SK-N-SH (cell line): ENCODE measurements around the gene MYL6B. TPM values are rescaled to one million over a fixed set of nuclear protein-coding genes. Genes with fewer than 3 reads are reported as not detected.
A peak's percentile ranks its signal among the peaks of the same experiment; 100 is the strongest.

Experiments used
- CTCF ChIA-PET: fragments of 300-600, 350-600 bp; formaldehyde crosslinking; extraction: SDS; loops from one replicate; lab custom pipeline; 2021; lab: Yijun Ruan, JAX
- POLR2A ChIA-PET: fragments of 350-600 bp; sonication (Branson Sonifier 250); formaldehyde crosslinking; extraction: SDS; loops from one replicate; lab custom pipeline; 2020; ENCODE audit warnings: antibody characterized with exemption, inconsistent platforms; lab: Yijun Ruan, JAX
- DNase-seq: peaks from one replicate; pipeline ENCODE4 v3.0.0; 2012
- H2AFZ ChIP-seq: fragments of 200-600 bp; sonication (generic); 2 replicates; pipeline ENCODE4 v1.8.1; 2016; ENCODE audit warnings: antibody characterized with exemption, mild to moderate bottlenecking, low read depth
- H3F3A ChIP-seq: fragments of 200-600 bp; sonication (generic); replicated peaks from 2 replicates; pipeline ENCODE3; 2016; ENCODE audit warnings: antibody characterized with exemption, mild to moderate bottlenecking; ENCODE audit not compliant: insufficient read depth
- H3K27ac ChIP-seq, 2 experiments: fragments of 200-500 bp in 1 of 2; fragments of 200-600 bp in 1 of 2; sonication (Bioruptor generic) in 1 of 2; sonication (generic), shearing (Covaris generic) in 1 of 2; 2 replicates each; pipeline versions ENCODE4 v1.5.1 to v1.6.1; 2014 to 2016; ENCODE audit warnings: low read depth in 2 of 2, inconsistent platforms in 1 of 2, low read length in 1 of 2, mild to moderate bottlenecking in 1 of 2, mixed read lengths in 1 of 2
- H3K27me3 ChIP-seq: fragments of 200-600 bp; sonication (generic), shearing (Covaris generic); 2 replicates; pipeline ENCODE4 v1.6.1; 2016; ENCODE audit warnings: mixed run types; ENCODE audit not compliant: insufficient read depth
- H3K36me3 ChIP-seq, 2 experiments: fragments of 200-500 bp in 1 of 2; fragments of 200-600 bp in 1 of 2; sonication (Bioruptor generic) in 1 of 2; sonication (generic) in 1 of 2; replicated peaks in 1 of 2; 2 replicates each; pipeline versions ENCODE3 to v1.5.1; 2014 to 2016; ENCODE audit warnings: low read length in 1 of 2, mild to moderate bottlenecking in 1 of 2; ENCODE audit not compliant: insufficient read depth in 2 of 2, control insufficient read depth in 1 of 2
- H3K4me1 ChIP-seq, 2 experiments: fragments of 200-500 bp in 1 of 2; fragments of 200-600 bp in 1 of 2; sonication (Bioruptor generic) in 1 of 2; sonication (generic), shearing (Covaris generic) in 1 of 2; 2 replicates each; pipeline versions ENCODE4 v1.5.1 to v1.6.1; 2014 to 2016; ENCODE audit warnings: low read depth in 1 of 2, low read length in 1 of 2, mixed run types in 1 of 2; ENCODE audit not compliant: insufficient read depth in 2 of 2, control insufficient read depth in 1 of 2
- H3K4me2 ChIP-seq: fragments of 200-600 bp; sonication (generic), shearing (Covaris generic); 2 replicates; pipeline ENCODE4 v1.6.1; 2017; ENCODE audit warnings: mixed run types
- H3K4me3 ChIP-seq, 2 experiments: fragments of 200-500 bp in 1 of 2; fragments of 200-600 bp in 1 of 2; sonication (Bioruptor generic) in 1 of 2; sonication (generic), shearing (Covaris generic) in 1 of 2; 2 replicates each; pipeline versions ENCODE4 v1.5.1 to v1.8.1; 2014 to 2016; ENCODE audit warnings: low read depth in 2 of 2, inconsistent platforms in 1 of 2, low read length in 1 of 2, mild to moderate bottlenecking in 1 of 2, mixed read lengths in 1 of 2, moderate library complexity in 1 of 2
- H3K79me2 ChIP-seq: fragments of 200-600 bp; sonication (generic); 2 replicates; pipeline ENCODE4 v1.8.1; 2017; ENCODE audit warnings: mild to moderate bottlenecking; ENCODE audit not compliant: insufficient read depth
- H3K9ac ChIP-seq: fragments of 200-600 bp; sonication (generic); 2 replicates; pipeline ENCODE4 v1.6.1; 2017; ENCODE audit warnings: mixed run types
- H3K9me2 ChIP-seq: fragments of 200-600 bp; sonication (generic); 2 replicates; pipeline ENCODE4 v1.6.1; 2017; ENCODE audit warnings: mixed run types
- H3K9me3 ChIP-seq: fragments of 200-600 bp; sonication (generic); 2 replicates; pipeline ENCODE4 v1.6.1; 2017; ENCODE audit warnings: mixed run types, mild to moderate bottlenecking, moderate library complexity
- H4K20me1 ChIP-seq: fragments of 200-600 bp; sonication (generic); 2 replicates; pipeline ENCODE4 v1.6.1; 2017; ENCODE audit warnings: mild to moderate bottlenecking, mixed run types; ENCODE audit not compliant: insufficient read depth
- ELF1 ChIP-seq: IDR thresholded peaks from 2 replicates; pipeline ENCODE4 v1.4.0; 2012
- EP300 ChIP-seq, 2 experiments: IDR thresholded peaks; 2 replicates each; pipeline versions ENCODE4 v1.4.0 to v1.6.1; 2012; ENCODE audit warnings: borderline replicate concordance in 1 of 2, low read depth in 1 of 2, low read length in 1 of 2
- EZH2phosphoT487 ChIP-seq: fragments of 200-600 bp; sonication (generic); IDR thresholded peaks from 2 replicates; pipeline ENCODE4 v1.6.1; 2017; ENCODE audit warnings: low read depth, mixed run types, mild to moderate bottlenecking, antibody characterized with exemption, moderate library complexity, borderline replicate concordance
- FOSL2 ChIP-seq: IDR thresholded peaks from 2 replicates; pipeline ENCODE4 v1.4.0; 2012; ENCODE audit warnings: low read depth, mild to moderate bottlenecking, moderate library complexity, borderline replicate concordance
- GATA2 ChIP-seq: sonication (generic); formaldehyde crosslinking; IDR thresholded peaks from 2 replicates; pipeline ENCODE4 v1.5.0; 2020; ENCODE audit warnings: mild to moderate bottlenecking, missing genetic modification reagents
- MEF2A ChIP-seq: IDR thresholded peaks from 2 replicates; pipeline ENCODE4 v1.4.0; 2012; ENCODE audit warnings: low read depth, borderline replicate concordance
- MXI1 ChIP-seq: IDR thresholded peaks from 2 replicates; pipeline ENCODE4 v1.6.1; 2012; ENCODE audit warnings: mild to moderate bottlenecking, low read depth, low read length, improper control_type of control experiment
- NRF1 ChIP-seq: IDR thresholded peaks from 2 replicates; pipeline ENCODE4 v1.6.1; 2012; ENCODE audit warnings: low read depth, mild to moderate bottlenecking, low read length
- RAD21 ChIP-seq: IDR thresholded peaks from 2 replicates; pipeline ENCODE4 v1.6.1; 2012; ENCODE audit warnings: mild to moderate bottlenecking, low read length
- RCOR1 ChIP-seq: fragments of 150-350 bp; IDR thresholded peaks from 2 replicates; pipeline ENCODE4 v1.6.1; 2017; ENCODE audit warnings: antibody characterized with exemption, low read length
- REST ChIP-seq: IDR thresholded peaks from 2 replicates; pipeline ENCODE4 v1.6.1; 2012; ENCODE audit warnings: mild to moderate bottlenecking, low read depth, low read length, moderate library complexity
- RFX5 ChIP-seq: IDR thresholded peaks from 2 replicates; pipeline ENCODE4 v1.6.1; 2012; ENCODE audit warnings: mild to moderate bottlenecking, improper control_type of control experiment, low read length
- SIN3A ChIP-seq: IDR thresholded peaks from 2 replicates; pipeline ENCODE4 v1.6.1; 2012; ENCODE audit warnings: low read depth, mild to moderate bottlenecking, low read length, moderate library complexity, borderline replicate concordance
- SMC3 ChIP-seq: IDR thresholded peaks from 2 replicates; pipeline ENCODE4 v1.6.1; 2012; ENCODE audit warnings: low read depth, low read length, improper control_type of control experiment
- TCF12 ChIP-seq: IDR thresholded peaks from 2 replicates; pipeline ENCODE4 v1.4.0; 2012
- USF1 ChIP-seq: IDR thresholded peaks from 2 replicates; pipeline ENCODE4 v1.4.0; 2012; ENCODE audit warnings: low read depth, borderline replicate concordance
- USF2 ChIP-seq: fragments of 150-350 bp; IDR thresholded peaks from 2 replicates; pipeline ENCODE4 v1.6.1; 2017; ENCODE audit warnings: antibody characterized with exemption, low read length, low read depth, borderline replicate concordance
- YY1 ChIP-seq: IDR thresholded peaks from 2 replicates; pipeline ENCODE4 v1.4.0; 2012; ENCODE audit warnings: low read depth, mild to moderate bottlenecking
- WGBS: methylation state at CpG from one replicate; pipeline ENCODE4 v1.1.6; 2017; ENCODE audit warnings: low lambda C conversion rate; 5-methylcytosine and 5-hydroxymethylcytosine counted together
- polyA plus RNA-seq, 3 experiments: library from polyadenylated mRNA; depleted of rRNA; stranded (reverse); fragments of >200 nt; gene quantifications; 2 replicates each; pipeline ENCODE4 v1.2.3, GENCODE V29; 2012

Gene MYL6B
- polyA plus RNA-seq, 1 of the 3 experiments (the other 2 are of a cell fraction) = 234 TPM

- H3K27ac ChIP-seq = no peak overlapping the region
- WGBS = 98% methylated on average over 2 of the region's 2 CpGs
- no peak overlapping the region for H2AFZ ChIP-seq
- peaks cover 28 to 48% of the 10 kb centered on the region in 2 experiments for H3K36me3 ChIP-seq
- TF ChIP-seq USF1 (no peak), FOSL2 (no peak), RAD21 (no peak), ELF1 (no peak), SMC3 (no peak), RCOR1 (no peak), NRF1 (no peak), MEF2A (no peak), SIN3A (no peak), EP300 (IDR thresholded peaks at IDR 0.05; ENCODE audit: borderline replicate concordance in 1 of 2, low read depth in 1 of 2, low read length in 1 of 2) (no peak), USF2 (no peak), RFX5 (no peak), REST (no peak), TCF12 (no peak), YY1 (no peak), MXI1 (no peak), GATA2 (no peak), EZH2phosphoT487 (no peak)
- ChIA-PET CTCF (interaction anchor here (1.0 to 13.8 kb wide), 6 partner anchors 8 to 64 kb away, joined by 3 to 272 read pairs (median 50); partner anchors contain the start of genes ESYT1, MYL6B, RNF41 and RPL41), POLR2A (no interaction called here)
- peak overlapping the region; percentile 85 for H3K4me2 ChIP-seq
- peaks cover 8% of the 10 kb centered on the region for H4K20me1 ChIP-seq
- H3F3A ChIP-seq = peaks cover 9% of the 10 kb centered on the region
- no peaks in the 10 kb centered on the region for H3K27me3 ChIP-seq
- no peaks in the 10 kb centered on the region for H3K9me2 ChIP-seq
- peaks cover 60% of the 10 kb centered on the region for H3K79me2 ChIP-seq
- no peak overlapping the region for H3K9ac ChIP-seq
- DNase-seq = no peak
- peaks cover 8 to 13% of the 10 kb centered on the region in 2 experiments; a peak in 2 of 4 replicates for H3K4me1 ChIP-seq
- H3K4me3 ChIP-seq = no peak overlapping the region; a peak in 1 of 4 replicates
- H3K9me3 ChIP-seq = no peaks in the 10 kb centered on the region
These were observed 34.6 kb downstream of the MYL6B start for GRCh38 chr12:56186957-56187356.
